HepG2 (cell line): ENCODE results near the gene NUCB1. TPM values are rescaled to one million over a fixed set of nuclear protein-coding genes. Genes with fewer than 3 reads are reported as not detected.

Source experiments
- BATF2 ChIP-seq: sonication (generic); formaldehyde crosslinking; IDR thresholded peaks from 2 replicates; pipeline ENCODE4 v1.8.0; 2022; ENCODE audit warnings: mild to moderate bottlenecking, missing genetic modification reagents, moderate library complexity
- DBP ChIP-seq: sonication (generic); formaldehyde crosslinking; IDR thresholded peaks from 2 replicates; pipeline ENCODE4 v1.4.0; 2020; ENCODE audit warnings: missing genetic modification reagents; ENCODE audit errors: not compliant biosample characterization
- DMTF1 ChIP-seq: sonication (generic); formaldehyde crosslinking; IDR thresholded peaks from 2 replicates; pipeline ENCODE4 v1.4.0; 2020; ENCODE audit warnings: mild to moderate bottlenecking, missing genetic modification reagents
- FIP1L1 ChIP-seq: fragments of 200-400 bp; formaldehyde crosslinking; IDR thresholded peaks from 2 replicates; pipeline ENCODE4 v1.6.1; 2018; ENCODE audit warnings: low read depth, mild to moderate bottlenecking, low read length, moderate library complexity, borderline replicate concordance; ENCODE audit not compliant: insufficient read depth
- GTF2F1 ChIP-seq: fragments of 150-350 bp; IDR thresholded peaks from 2 replicates; pipeline ENCODE4 v1.6.1; 2014; ENCODE audit warnings: low read length
- MYC ChIP-seq: sonication (generic); formaldehyde crosslinking; IDR thresholded peaks from 2 replicates; pipeline ENCODE4 v1.9.0; 2021; ENCODE audit warnings: missing genetic modification reagents, borderline replicate concordance
- ONECUT2 ChIP-seq: sonication (generic); formaldehyde crosslinking; IDR thresholded peaks from 2 replicates; pipeline ENCODE4 v1.4.0; 2020; ENCODE audit warnings: missing genetic modification reagents
- PHF20 ChIP-seq: sonication (generic); formaldehyde crosslinking; IDR thresholded peaks from 2 replicates; pipeline ENCODE4 v1.5.0; 2020; ENCODE audit warnings: mild to moderate bottlenecking, missing genetic modification reagents
- RXRB ChIP-seq: IDR thresholded peaks from 2 replicates; pipeline ENCODE4 v1.6.1; 2016; ENCODE audit warnings: borderline replicate concordance, missing genetic modification reagents, missing compliant biosample characterization
- TSC22D2 ChIP-seq: sonication (generic); formaldehyde crosslinking; IDR thresholded peaks from 2 replicates; pipeline ENCODE4 v1.5.1; 2020; ENCODE audit warnings: missing genetic modification reagents, mild to moderate bottlenecking, borderline replicate concordance
- ZHX1 ChIP-seq: sonication (generic); formaldehyde crosslinking; IDR thresholded peaks from 2 replicates; pipeline ENCODE4 v1.8.1; 2022; ENCODE audit warnings: low read depth, mild to moderate bottlenecking, missing genetic modification reagents
- ZMYM3 ChIP-seq: sonication (generic); formaldehyde crosslinking; IDR thresholded peaks from 2 replicates; pipeline ENCODE4 v1.5.1; 2020; ENCODE audit warnings: mild to moderate bottlenecking, missing genetic modification reagents
- ZNF138 ChIP-seq: sonication (generic); formaldehyde crosslinking; IDR thresholded peaks from 2 replicates; pipeline ENCODE4 v1.5.0; 2020; ENCODE audit warnings: mild to moderate bottlenecking, low read depth, missing genetic modification reagents
- ZNF432 ChIP-seq: sonication (generic); formaldehyde crosslinking; IDR thresholded peaks from 2 replicates; pipeline ENCODE4 v1.5.0; 2020; ENCODE audit warnings: missing genetic modification reagents, mild to moderate bottlenecking, borderline replicate concordance
- ZNF557 ChIP-seq: sonication (generic); formaldehyde crosslinking; IDR thresholded peaks from 2 replicates; pipeline ENCODE4 v1.4.0; 2020; ENCODE audit warnings: missing genetic modification reagents
- ZNF572 ChIP-seq: sonication (generic); formaldehyde crosslinking; IDR thresholded peaks from 2 replicates; pipeline ENCODE4 v1.5.1; 2020; ENCODE audit warnings: mild to moderate bottlenecking, missing genetic modification reagents
- ZNF577 ChIP-seq: sonication (generic); formaldehyde crosslinking; IDR thresholded peaks from 2 replicates; pipeline ENCODE4 v1.4.0; 2020; ENCODE audit warnings: mild to moderate bottlenecking, low read depth, missing genetic modification reagents, borderline replicate concordance
- ZNF605 ChIP-seq: sonication (generic); formaldehyde crosslinking; IDR thresholded peaks from 2 replicates; pipeline ENCODE4 v1.8.0; 2022; ENCODE audit warnings: mild to moderate bottlenecking, missing genetic modification reagents
- ZNF678 ChIP-seq: sonication (generic); formaldehyde crosslinking; IDR thresholded peaks from 2 replicates; pipeline ENCODE4 v1.4.0; 2020; ENCODE audit warnings: mild to moderate bottlenecking, missing genetic modification reagents
- ZNF704 ChIP-seq: sonication (generic); formaldehyde crosslinking; IDR thresholded peaks from 2 replicates; pipeline ENCODE4 v1.8.1; 2023; ENCODE audit warnings: mild to moderate bottlenecking, inconsistent platforms, moderate library complexity, missing genetic modification reagents, borderline replicate concordance
- polyA plus RNA-seq, 8 experiments: library from polyadenylated mRNA; depleted of rRNA in 3 of 8; stranded (reverse) in 7 of 8; unstranded in 1 of 8; fragments of >200 nt; fragmentation: Illumina TruSeq in 4 of 8; extraction: Trizol in 4 of 8; gene quantifications; 2 replicates each; pipeline versions ENCODE4 v1.2.1 to v1.2.3, GENCODE V29; 2011 to 2016; ENCODE audit warnings: low read depth in 4 of 8, missing spikeins in 1 of 8, mixed read lengths in 1 of 8; ENCODE audit not compliant: insufficient read depth in 1 of 8
- total RNA-seq, 5 experiments: library from RNA; depleted of rRNA; stranded (reverse); fragments of >200 nt; fragmentation: Illumina TruSeq; extraction: Trizol; gene quantifications; 2 replicates each; pipeline ENCODE4 v1.2.3, GENCODE V29; 2016; ENCODE audit warnings: low read depth in 1 of 5

The NUCB1 gene
- total and polyA plus RNA-seq, 2 of the 13 experiments (the other 11 are each of a cell fraction or from before 2014, with no cell fraction given) = 82.3 to 106 TPM

- peak; percentile 97 for TF ChIP-seq ZHX1 (CRISPR knock-in tag)
- TF ChIP-seq ZNF577 = no peak
- peak; percentile 61; the same call in 1 of the 2 replicates for TF ChIP-seq RXRB
- no peak for TF ChIP-seq ONECUT2
- TF ChIP-seq DBP (CRISPR knock-in tag) = peak; percentile 71
- TF ChIP-seq GTF2F1 = peak; percentile 97
- TF ChIP-seq PHF20 (CRISPR knock-in tag) = peak; percentile 87
- no peak for TF ChIP-seq ZNF572 (CRISPR knock-in tag)
- peak; percentile 44; the same call in 1 of the 2 replicates for TF ChIP-seq ZNF138 (CRISPR knock-in tag)
- no peak for TF ChIP-seq FIP1L1
- TF ChIP-seq DMTF1 (CRISPR knock-in tag) = no peak
- no peak for TF ChIP-seq ZMYM3 (CRISPR knock-in tag)
- TF ChIP-seq ZNF557 (CRISPR knock-in tag) = 0 out of 2 replicates have a peak, but pooled peaks have one; percentile 16
- peak; percentile 82 for TF ChIP-seq MYC
- TF ChIP-seq TSC22D2 = no peak
- TF ChIP-seq BATF2 (CRISPR knock-in tag) = no peak
- TF ChIP-seq ZNF605 (CRISPR knock-in tag) = no peak; the same call in none of the 2 replicates
- no peak for TF ChIP-seq ZNF704
- TF ChIP-seq ZNF678 = no peak
- TF ChIP-seq ZNF432 (CRISPR knock-in tag) = no peak
Observed at GRCh38 chr19:48954595-48955307, 54.6 kb downstream of the NUCB1 start, which contains the start of gene BAX (continued).
